Breast epithelium (tissue), 3 donors: Measurements from ENCODE around the gene DYRK1B.

ENCODE experiments used
- CTCF ChIP-seq, 3 donors: fragments of 450-650 bp; IDR thresholded peaks; one replicate each; pipeline ENCODE4 v1.5.1; 2016 to 2017; ENCODE audit warnings: antibody characterized with exemption in 3 of 3, mild to moderate bottlenecking in 3 of 3, moderate library complexity in 3 of 3
- POLR2A ChIP-seq: fragments of 450-650 bp; IDR thresholded peaks from one replicate; pipeline ENCODE4 v1.6.1; 2016; ENCODE audit warnings: antibody characterized with exemption, mild to moderate bottlenecking, moderate library complexity

DNA sequence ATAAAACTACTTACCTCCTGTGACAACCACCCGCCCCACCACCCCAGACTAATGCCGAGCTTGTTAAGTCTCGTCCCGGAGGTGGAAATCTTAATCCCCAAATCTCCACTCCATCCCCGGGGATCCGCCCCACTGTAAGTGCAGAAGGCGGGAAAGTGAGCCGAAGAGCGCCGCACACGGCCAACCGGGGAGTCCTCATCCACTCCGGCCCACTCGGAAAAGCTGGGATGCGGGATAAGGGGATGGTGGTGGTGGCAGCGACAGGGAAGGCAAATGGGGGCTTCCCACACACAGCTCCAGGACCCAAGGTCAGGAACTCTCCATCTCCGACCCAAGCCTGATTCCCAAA, 11.6 kb upstream of the DYRK1B start:
- TF ChIP-seq CTCF (IDR thresholded peaks at IDR 0.05): no peak
- TF ChIP-seq POLR2A: no peak
